IMR-90 (cell line): Measurements from ENCODE around the gene PCBP3.

ENCODE experiments used
- BHLHE40 ChIP-seq: fragments of 150-350 bp; IDR thresholded peaks from 2 replicates; pipeline ENCODE4 v1.6.1; 2016; ENCODE audit warnings: mild to moderate bottlenecking, low read depth, low read length
- CHD1 ChIP-seq: IDR thresholded peaks from 2 replicates; pipeline ENCODE4 v1.6.1; 2012; ENCODE audit warnings: low read depth, low read length, improper control_type of control experiment
- MXI1 ChIP-seq: IDR thresholded peaks from 2 replicates; pipeline ENCODE4 v1.6.1; 2012; ENCODE audit warnings: low read depth, mild to moderate bottlenecking, low read length, moderate library complexity, borderline replicate concordance
- POLR2A ChIP-seq: IDR thresholded peaks from 2 replicates; pipeline ENCODE4 v1.6.1; 2012; ENCODE audit warnings: mild to moderate bottlenecking, low read depth, low read length
- RAD21 ChIP-seq: IDR thresholded peaks from 2 replicates; pipeline ENCODE4 v1.6.1; 2012; ENCODE audit warnings: low read length, improper control_type of control experiment
- RCOR1 ChIP-seq: IDR thresholded peaks from 2 replicates; pipeline ENCODE4 v1.6.1; 2012; ENCODE audit warnings: mild to moderate bottlenecking, low read length, improper control_type of control experiment; ENCODE audit not compliant: insufficient replicate concordance
- TF ChIP-seq, protein P1 (sequence below): conservative IDR thresholded peaks from 2 replicates; pipeline ENCODE4 v1.5.1; 2012; ENCODE audit warnings: mild to moderate bottlenecking, low read depth, low read length, improper control_type of control experiment
- TF ChIP-seq, protein P2 (sequence below): fragments of 150-350 bp; IDR thresholded peaks from 2 replicates; pipeline ENCODE4 v1.6.1; 2017; ENCODE audit warnings: mild to moderate bottlenecking, antibody characterized with exemption, low read length, low read depth

DNA sequence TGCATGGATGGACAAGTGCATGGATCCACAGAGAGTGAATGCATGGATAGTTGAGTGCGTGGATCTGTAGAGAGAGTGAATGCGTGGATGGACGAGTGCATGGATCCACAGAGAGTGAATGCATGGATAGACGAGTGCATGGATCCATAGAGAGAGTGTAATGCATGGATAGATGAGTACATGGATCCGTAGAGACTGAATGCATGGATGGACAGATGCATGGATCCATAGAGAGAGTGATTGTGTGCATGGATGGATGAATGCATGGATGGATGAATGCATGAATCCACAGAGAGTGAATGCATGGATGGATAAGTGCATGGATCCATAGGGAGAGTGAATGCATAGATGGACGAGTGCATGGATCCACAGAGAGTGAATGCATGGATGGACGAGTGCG, 153.8 kb downstream of the PCBP3 start:
- TF ChIP-seq POLR2A: no peak
- TF ChIP-seq, protein P1, sequence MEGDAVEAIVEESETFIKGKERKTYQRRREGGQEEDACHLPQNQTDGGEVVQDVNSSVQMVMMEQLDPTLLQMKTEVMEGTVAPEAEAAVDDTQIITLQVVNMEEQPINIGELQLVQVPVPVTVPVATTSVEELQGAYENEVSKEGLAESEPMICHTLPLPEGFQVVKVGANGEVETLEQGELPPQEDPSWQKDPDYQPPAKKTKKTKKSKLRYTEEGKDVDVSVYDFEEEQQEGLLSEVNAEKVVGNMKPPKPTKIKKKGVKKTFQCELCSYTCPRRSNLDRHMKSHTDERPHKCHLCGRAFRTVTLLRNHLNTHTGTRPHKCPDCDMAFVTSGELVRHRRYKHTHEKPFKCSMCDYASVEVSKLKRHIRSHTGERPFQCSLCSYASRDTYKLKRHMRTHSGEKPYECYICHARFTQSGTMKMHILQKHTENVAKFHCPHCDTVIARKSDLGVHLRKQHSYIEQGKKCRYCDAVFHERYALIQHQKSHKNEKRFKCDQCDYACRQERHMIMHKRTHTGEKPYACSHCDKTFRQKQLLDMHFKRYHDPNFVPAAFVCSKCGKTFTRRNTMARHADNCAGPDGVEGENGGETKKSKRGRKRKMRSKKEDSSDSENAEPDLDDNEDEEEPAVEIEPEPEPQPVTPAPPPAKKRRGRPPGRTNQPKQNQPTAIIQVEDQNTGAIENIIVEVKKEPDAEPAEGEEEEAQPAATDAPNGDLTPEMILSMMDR: no peak
- no peak for TF ChIP-seq RAD21
- TF ChIP-seq, protein P2, sequence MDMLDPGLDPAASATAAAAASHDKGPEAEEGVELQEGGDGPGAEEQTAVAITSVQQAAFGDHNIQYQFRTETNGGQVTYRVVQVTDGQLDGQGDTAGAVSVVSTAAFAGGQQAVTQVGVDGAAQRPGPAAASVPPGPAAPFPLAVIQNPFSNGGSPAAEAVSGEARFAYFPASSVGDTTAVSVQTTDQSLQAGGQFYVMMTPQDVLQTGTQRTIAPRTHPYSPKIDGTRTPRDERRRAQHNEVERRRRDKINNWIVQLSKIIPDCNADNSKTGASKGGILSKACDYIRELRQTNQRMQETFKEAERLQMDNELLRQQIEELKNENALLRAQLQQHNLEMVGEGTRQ: no peak
- no peak for TF ChIP-seq RCOR1
- no peak for TF ChIP-seq MXI1
- TF ChIP-seq CHD1: no peak
- no peak for TF ChIP-seq BHLHE40
